Transverse colon (tissue), 4 donors: ENCODE results near the gene EIF3F.

Source experiments
- EP300 ChIP-seq: sonication (generic); formaldehyde crosslinking; IDR thresholded peaks from one replicate; pipeline ENCODE4 v1.6.1; 2017; ENCODE audit warnings: antibody characterized with exemption, low read depth
- POLR2A ChIP-seq: fragments of 450-650 bp; IDR thresholded peaks from one replicate; pipeline ENCODE4 v1.6.1; 2016; ENCODE audit warnings: antibody characterized with exemption, mild to moderate bottlenecking, moderate library complexity
- POLR2AphosphoS5 ChIP-seq, 3 donors: sonication (generic); formaldehyde crosslinking; IDR thresholded peaks; one replicate each; pipeline ENCODE4 v1.6.1; 2016; ENCODE audit warnings: antibody characterized with exemption in 3 of 3
- TF ChIP-seq, protein P1 (sequence below), 5 experiments: fragments of 200-600 bp in 3 of 5; fragments of 450-650 bp in 2 of 5; sonication (generic) in 3 of 5; IDR thresholded peaks; 1 replicate in 2 of 5; 2 replicates in 3 of 5; pipeline ENCODE4 v1.5.1; 2016 to 2017; ENCODE audit warnings: antibody characterized with exemption in 5 of 5, inconsistent platforms in 3 of 5, mild to moderate bottlenecking in 2 of 5, moderate library complexity in 1 of 5

DNA sequence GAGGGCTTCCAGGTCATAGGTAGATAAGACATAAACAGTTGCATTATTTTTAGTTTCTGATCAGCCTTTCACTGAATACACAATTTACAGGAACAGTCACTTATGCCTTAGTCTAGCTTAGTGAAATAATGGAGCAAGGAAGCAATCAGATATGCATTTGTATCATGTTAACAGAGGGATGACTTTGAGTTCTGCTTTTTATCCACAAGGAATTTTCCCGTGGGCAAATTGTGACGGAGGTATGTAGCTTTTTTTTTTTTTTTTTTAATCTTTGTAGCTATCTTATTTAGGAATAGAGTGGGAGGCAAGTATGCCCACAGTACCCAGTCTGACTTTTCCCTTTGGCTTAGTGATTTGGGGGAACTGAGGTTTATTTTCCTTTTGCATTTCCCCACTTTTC lies 18.5 kb upstream of the EIF3F start:
- TF ChIP-seq, protein P1, sequence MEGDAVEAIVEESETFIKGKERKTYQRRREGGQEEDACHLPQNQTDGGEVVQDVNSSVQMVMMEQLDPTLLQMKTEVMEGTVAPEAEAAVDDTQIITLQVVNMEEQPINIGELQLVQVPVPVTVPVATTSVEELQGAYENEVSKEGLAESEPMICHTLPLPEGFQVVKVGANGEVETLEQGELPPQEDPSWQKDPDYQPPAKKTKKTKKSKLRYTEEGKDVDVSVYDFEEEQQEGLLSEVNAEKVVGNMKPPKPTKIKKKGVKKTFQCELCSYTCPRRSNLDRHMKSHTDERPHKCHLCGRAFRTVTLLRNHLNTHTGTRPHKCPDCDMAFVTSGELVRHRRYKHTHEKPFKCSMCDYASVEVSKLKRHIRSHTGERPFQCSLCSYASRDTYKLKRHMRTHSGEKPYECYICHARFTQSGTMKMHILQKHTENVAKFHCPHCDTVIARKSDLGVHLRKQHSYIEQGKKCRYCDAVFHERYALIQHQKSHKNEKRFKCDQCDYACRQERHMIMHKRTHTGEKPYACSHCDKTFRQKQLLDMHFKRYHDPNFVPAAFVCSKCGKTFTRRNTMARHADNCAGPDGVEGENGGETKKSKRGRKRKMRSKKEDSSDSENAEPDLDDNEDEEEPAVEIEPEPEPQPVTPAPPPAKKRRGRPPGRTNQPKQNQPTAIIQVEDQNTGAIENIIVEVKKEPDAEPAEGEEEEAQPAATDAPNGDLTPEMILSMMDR (IDR thresholded peaks at IDR 0.05) = no peak
- no peak for TF ChIP-seq POLR2AphosphoS5 (IDR thresholded peaks at IDR 0.05)
- TF ChIP-seq EP300 = no peak
- TF ChIP-seq POLR2A = no peak
